ENCODE measurements around the gene DCX.

Gene DCX

DNA sequence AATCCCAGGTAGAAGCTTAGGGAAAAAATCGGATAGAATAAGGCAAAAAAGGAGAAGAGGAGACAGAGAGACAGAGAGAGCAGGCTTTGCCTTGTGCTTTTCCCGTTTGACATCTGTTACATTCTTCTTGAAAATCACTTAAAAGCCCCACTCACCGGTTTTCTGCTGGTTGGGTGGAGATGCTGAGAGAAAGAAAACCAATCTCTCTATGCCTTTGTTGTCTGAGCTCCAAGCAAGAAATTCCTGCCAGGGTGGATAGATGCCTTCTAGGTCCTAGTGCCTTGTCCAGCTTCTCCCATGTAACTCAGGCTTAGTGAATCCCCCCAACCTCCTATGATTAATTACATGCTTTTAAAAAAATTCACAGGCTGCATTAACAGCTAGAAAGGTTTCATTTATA is at the start of gene DCX:
DCX (minus strand) TSS at position 210 of the 400 bp plus-strand sequence. CDS start 1,794 bp downstream, outside the sequence.
- FAIRE-seq (no peak), DNase-seq (ENCODE audit: insufficient read length, low spot score) (no peak)
- TF ChIP-seq, protein P1, sequence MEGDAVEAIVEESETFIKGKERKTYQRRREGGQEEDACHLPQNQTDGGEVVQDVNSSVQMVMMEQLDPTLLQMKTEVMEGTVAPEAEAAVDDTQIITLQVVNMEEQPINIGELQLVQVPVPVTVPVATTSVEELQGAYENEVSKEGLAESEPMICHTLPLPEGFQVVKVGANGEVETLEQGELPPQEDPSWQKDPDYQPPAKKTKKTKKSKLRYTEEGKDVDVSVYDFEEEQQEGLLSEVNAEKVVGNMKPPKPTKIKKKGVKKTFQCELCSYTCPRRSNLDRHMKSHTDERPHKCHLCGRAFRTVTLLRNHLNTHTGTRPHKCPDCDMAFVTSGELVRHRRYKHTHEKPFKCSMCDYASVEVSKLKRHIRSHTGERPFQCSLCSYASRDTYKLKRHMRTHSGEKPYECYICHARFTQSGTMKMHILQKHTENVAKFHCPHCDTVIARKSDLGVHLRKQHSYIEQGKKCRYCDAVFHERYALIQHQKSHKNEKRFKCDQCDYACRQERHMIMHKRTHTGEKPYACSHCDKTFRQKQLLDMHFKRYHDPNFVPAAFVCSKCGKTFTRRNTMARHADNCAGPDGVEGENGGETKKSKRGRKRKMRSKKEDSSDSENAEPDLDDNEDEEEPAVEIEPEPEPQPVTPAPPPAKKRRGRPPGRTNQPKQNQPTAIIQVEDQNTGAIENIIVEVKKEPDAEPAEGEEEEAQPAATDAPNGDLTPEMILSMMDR (IDR thresholded peaks at IDR 0.05; ENCODE audit: insufficient read depth, missing control alignments), result no peak

DNA sequence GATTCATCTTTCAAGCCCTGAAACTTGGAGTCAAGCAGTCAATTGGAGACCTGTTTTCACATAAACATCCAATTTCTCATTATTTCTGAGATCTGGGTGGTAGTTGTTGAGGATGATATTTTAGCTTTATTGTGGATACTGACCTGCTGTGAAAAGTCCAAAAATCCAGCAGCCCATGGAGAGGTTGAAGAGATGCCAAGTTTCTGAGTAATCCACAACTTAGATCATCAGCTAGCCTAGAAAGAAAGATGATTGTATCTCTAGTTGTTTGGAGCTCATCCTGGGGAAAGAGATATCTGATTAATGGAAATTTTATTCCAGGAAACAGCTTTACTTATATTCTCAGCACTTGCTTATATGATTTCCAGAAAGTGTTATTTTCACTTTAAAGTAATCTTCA is 48.6 kb upstream of the DCX start:
- no peak for DNase-seq (ENCODE audit: insufficient read length, low spot score)
- TF ChIP-seq, protein P1 (IDR thresholded peaks at IDR 0.05; ENCODE audit: insufficient read depth, missing control alignments), result no peak
- no peak for FAIRE-seq

GRCh38 chrX:111447298-111447697 is 35.3 kb upstream of the DCX start:
- FAIRE-seq (no peak), DNase-seq (ENCODE audit: insufficient read length, low spot score) (no peak)
- TF ChIP-seq, protein P1 (IDR thresholded peaks at IDR 0.05; ENCODE audit: insufficient read depth, missing control alignments), result peak; percentile 48

DNA sequence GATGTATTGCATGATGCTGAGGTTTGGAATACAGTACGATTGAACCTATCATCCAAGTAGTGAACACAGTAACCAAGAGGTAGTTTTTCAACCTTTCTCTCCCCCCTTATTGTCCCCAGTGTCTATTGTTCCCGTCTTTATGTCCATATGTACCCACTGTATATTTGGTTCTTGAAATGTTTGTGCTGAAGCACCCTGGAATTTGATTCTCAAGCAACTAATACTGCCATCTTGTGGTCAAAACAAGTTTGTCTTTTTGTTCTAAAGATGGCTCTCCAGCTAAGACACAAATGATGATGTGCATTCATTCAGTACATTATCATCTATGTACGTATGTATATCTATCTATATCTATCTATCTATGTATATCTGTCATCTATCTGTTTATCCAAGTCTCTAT is 33.5 kb upstream of the DCX start:
- FAIRE-seq, result peak; percentile 87
- TF ChIP-seq, protein P1 (IDR thresholded peaks at IDR 0.05; ENCODE audit: insufficient read depth, missing control alignments), result peak; percentile 45
- peak; percentile 5 for DNase-seq (ENCODE audit: insufficient read length, low spot score)

DNA sequence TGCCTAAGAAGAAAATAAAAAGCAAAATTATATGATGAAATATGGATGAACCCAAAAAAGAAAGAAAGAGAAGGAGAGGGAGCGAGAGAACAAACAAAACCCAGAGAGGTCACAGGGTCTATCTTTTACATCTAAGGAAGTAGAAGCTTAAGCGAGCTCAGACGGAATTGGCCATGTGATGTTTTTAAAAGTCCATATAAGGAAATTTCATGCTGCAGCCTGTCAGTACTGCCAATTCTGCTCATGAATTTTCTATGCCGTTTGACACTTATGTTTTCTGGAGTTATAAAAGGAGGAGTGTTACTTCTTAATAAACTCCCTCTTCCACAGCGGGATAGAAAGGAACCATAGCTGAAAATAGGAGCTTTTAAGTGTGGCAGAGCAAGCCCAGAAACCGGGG is 32.9 kb upstream of the DCX start:
- no peak for DNase-seq (ENCODE audit: insufficient read length, low spot score)
- TF ChIP-seq, protein P1 (IDR thresholded peaks at IDR 0.05; ENCODE audit: insufficient read depth, missing control alignments), result no peak
- no peak for FAIRE-seq

GRCh38 chrX:111443946-111444345 is 32.0 kb upstream of the DCX start:
- TF ChIP-seq, protein P1 (IDR thresholded peaks at IDR 0.05; ENCODE audit: insufficient read depth, missing control alignments), result no peak
- DNase-seq (ENCODE audit: insufficient read length, low spot score) (no peak), FAIRE-seq (no peak)

DNA sequence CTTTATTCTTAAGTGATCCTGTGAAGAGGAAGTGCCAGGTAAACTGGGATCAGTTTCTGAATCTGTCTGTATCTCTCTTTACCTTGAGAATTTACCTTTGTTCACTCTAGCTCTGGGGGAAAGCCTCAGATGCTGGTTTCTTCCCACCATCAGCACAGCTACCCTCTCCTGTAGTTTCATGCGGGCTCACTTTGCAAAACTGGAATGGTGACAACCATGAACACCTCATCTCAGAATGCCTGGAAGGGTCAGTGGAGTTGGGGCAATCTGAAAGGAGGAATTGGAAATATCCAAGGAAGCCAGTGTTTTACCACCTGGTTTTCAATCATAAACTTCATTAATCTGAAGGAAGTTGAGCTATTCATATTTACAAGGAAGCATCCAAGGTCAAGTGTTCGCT is 30.8 kb upstream of the DCX start:
- FAIRE-seq (no peak), DNase-seq (ENCODE audit: insufficient read length, low spot score) (no peak)
- TF ChIP-seq, protein P1 (IDR thresholded peaks at IDR 0.05; ENCODE audit: insufficient read depth, missing control alignments), result no peak

All from D721Med (cell line).